DOHH2 (cell line): Measurements from ENCODE around the gene PAGE1.

Experiments used
- H3F3A ChIP-seq: fragments of 200-600 bp; sonication (generic), shearing (Covaris generic); 2 replicates; pipeline ENCODE4 v1.6.0; 2016; ENCODE audit warnings: antibody characterized with exemption, mild to moderate bottlenecking; ENCODE audit not compliant: control insufficient read depth, insufficient read depth
- H3K27ac ChIP-seq: fragments of 200-600 bp; sonication (generic); 2 replicates; pipeline ENCODE4 v1.5.1; 2014; ENCODE audit warnings: low read depth, mild to moderate bottlenecking, low read length, moderate library complexity
- H3K27me3 ChIP-seq: fragments of 200-600 bp; sonication (generic); 2 replicates; pipeline ENCODE4 v1.6.1; 2014; ENCODE audit warnings: mild to moderate bottlenecking, low read length, mixed read lengths; ENCODE audit not compliant: control insufficient read depth
- H3K36me3 ChIP-seq: fragments of 200-600 bp; sonication (generic); 2 replicates; pipeline ENCODE4 v1.6.1; 2014; ENCODE audit warnings: mild to moderate bottlenecking, low read length, moderate library complexity, mixed read lengths; ENCODE audit not compliant: control insufficient read depth
- H3K4me1 ChIP-seq: fragments of 200-600 bp; sonication (generic); 2 replicates; pipeline ENCODE4 v1.6.1; 2014; ENCODE audit warnings: mild to moderate bottlenecking, low read length, mixed read lengths; ENCODE audit not compliant: control insufficient read depth
- H3K4me2 ChIP-seq: fragments of 200-600 bp; sonication (generic); 2 replicates; pipeline ENCODE4 v1.6.0; 2014; ENCODE audit warnings: mild to moderate bottlenecking, low read length, moderate library complexity
- H3K4me3 ChIP-seq: fragments of 200-600 bp; sonication (generic); 2 replicates; pipeline ENCODE4 v1.5.1; 2014; ENCODE audit warnings: mild to moderate bottlenecking, low read length, mixed read lengths
- H3K79me2 ChIP-seq: fragments of 200-600 bp; sonication (generic); 2 replicates; pipeline ENCODE4 v1.6.1; 2014; ENCODE audit warnings: mild to moderate bottlenecking, low read length, mixed read lengths; ENCODE audit not compliant: control insufficient read depth
- H3K9me2 ChIP-seq: fragments of 200-600 bp; sonication (generic); replicated peaks from 2 replicates; pipeline ENCODE4 v1.6.1; 2014; ENCODE audit warnings: mild to moderate bottlenecking, low read length, mixed read lengths; ENCODE audit not compliant: control insufficient read depth
- H3K9me3 ChIP-seq: fragments of 200-600 bp; sonication (generic); 2 replicates; pipeline ENCODE4 v1.6.1; 2014; ENCODE audit warnings: antibody characterized with exemption, low read length, mixed read lengths; ENCODE audit not compliant: control insufficient read depth, insufficient read depth
- H4K20me1 ChIP-seq: fragments of 200-600 bp; sonication (generic); 2 replicates; pipeline ENCODE4 v1.6.0; 2014; ENCODE audit warnings: low read depth, mild to moderate bottlenecking, antibody characterized with exemption, low read length, moderate library complexity; ENCODE audit not compliant: control insufficient read depth, insufficient read depth
- CTCF ChIP-seq: fragments of 200-600 bp; sonication (generic); IDR thresholded peaks from one replicate; pipeline ENCODE4 v1.5.1; 2014; ENCODE audit warnings: antibody characterized with exemption, mild to moderate bottlenecking, low read depth, low read length; ENCODE audit not compliant: poor library complexity, severe bottlenecking
- EZH2phosphoT487 ChIP-seq: fragments of 200-600 bp; sonication (generic); IDR thresholded peaks from 2 replicates; pipeline ENCODE4 v1.6.1; 2017; ENCODE audit warnings: borderline replicate concordance, mild to moderate bottlenecking, antibody characterized with exemption, low read length, moderate library complexity, mixed read lengths

The PAGE1 gene

GRCh38 chrX:49644991-49645637 is 50.7 kb downstream of the PAGE1 start:
- Histone ChIP-seq H3K9me3 (no peaks in the 10 kb centered on the region), H3K79me2 (no peaks in the 10 kb centered on the region), H3F3A (no peaks in the 10 kb centered on the region), H3K27ac (no peak overlapping the region), H3K9me2 (no peaks in the 10 kb centered on the region), H3K4me1 (no peaks in the 10 kb centered on the region), H3K4me3 (no peak overlapping the region), H4K20me1 (no peaks in the 10 kb centered on the region), H3K36me3 (no peaks in the 10 kb centered on the region), H3K27me3 (no peaks in the 10 kb centered on the region), H3K4me2 (no peak overlapping the region)
- no peak for TF ChIP-seq CTCF
- no peak for TF ChIP-seq EZH2phosphoT487
